Erythroblast (primary cell): ENCODE measurements around the gene ADGRL1.
"Not testable (repeated sequence)": the region's sequence is repeated elsewhere in the genome, so short reads cannot be mapped to it uniquely, and the experiment has no call there.

Source experiments
- GATA1 ChIP-seq: IDR thresholded peaks from 2 replicates; pipeline ENCODE4 v1.6.1; 2011; ENCODE audit warnings: low read depth, mild to moderate bottlenecking, control low read depth, low read length, moderate library complexity
- POLR2A ChIP-seq: IDR thresholded peaks from 2 replicates; pipeline ENCODE4 v1.6.1; 2011; ENCODE audit warnings: mild to moderate bottlenecking, low read length

GRCh38 chr19:14195216-14195615 is 10.8 kb downstream of the ADGRL1 start:
- TF ChIP-seq POLR2A, GATA1: not testable (repeated sequence)
